Measurements from ENCODE around the gene NTF3. TPM values are rescaled to one million over a fixed set of nuclear protein-coding genes. Genes with fewer than 3 reads are reported as not detected.
"Not testable (repeated sequence)": the region's sequence is repeated elsewhere in the genome, so short reads cannot be mapped to it uniquely, and the experiment has no call there.

NTF3 gene
- total RNA-seq, 2 donors from 2014 or later, result not detected

DNA sequence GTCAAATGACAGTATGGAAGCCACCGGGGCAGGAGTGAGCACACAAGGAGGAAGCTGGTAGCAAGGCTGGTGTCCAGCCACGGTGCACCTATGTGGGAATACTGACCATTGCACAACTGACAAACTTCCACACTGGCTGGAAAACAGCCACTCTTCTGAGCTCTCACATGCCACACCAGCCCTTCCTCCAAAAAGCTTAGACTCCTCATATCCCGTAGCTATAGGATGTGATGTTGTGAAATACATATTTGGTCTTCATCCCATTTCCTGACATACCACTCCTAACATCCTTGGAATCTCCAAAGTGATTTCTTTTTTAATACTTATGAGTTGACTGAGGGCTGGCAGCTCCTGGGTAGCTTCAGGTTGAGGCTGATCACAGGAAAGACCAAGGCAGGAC lies 103.6 kb downstream of the NTF3 start:
- no peaks in the 10 kb centered on the region for H3K36me3 Mint-ChIP-seq (ENCODE audit: low read depth)
- ATAC-seq, result no peak
- peaks cover 10% of the 10 kb centered on the region for H3K27me3 Mint-ChIP-seq
- H3K9me3 ChIP-seq (ENCODE audit: control insufficient read depth, low read length, poor library complexity, severe bottlenecking), result no peaks in the 10 kb centered on the region
- no peak overlapping the region for H3K4me3 Mint-ChIP-seq
- no peak overlapping the region for H3K27ac Mint-ChIP-seq
- DNase-seq, result no peak
- no peaks in the 10 kb centered on the region for H3K4me1 Mint-ChIP-seq

DNA sequence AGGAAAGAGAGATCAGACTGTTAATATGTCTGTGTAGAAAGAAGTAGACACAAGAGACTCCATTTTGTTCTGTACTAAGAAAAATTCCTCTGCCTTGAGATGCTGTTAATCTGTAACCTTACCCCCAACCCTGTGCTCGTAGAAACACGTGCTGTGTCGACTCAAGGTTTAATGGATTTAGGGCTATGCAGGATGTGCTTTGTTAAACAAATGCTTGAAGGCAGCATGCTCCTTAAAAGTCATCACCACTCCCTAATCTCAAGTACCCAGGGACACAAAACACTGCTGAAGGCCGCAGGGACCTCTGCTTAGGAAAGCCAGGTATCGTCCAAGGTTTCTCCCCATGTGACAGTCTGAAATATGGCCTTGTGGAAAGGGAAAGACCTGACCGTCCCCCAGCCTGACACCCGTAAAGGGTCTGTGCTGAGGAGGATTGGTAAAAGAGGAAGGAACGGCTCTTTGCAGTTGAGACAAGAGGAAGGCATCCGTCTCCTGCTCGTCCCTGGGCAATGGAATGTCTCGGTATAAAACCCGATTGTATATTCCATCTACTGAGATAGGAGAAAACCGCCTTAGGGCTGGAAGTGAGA lies 105.2 kb downstream of the NTF3 start:
- H3K27ac Mint-ChIP-seq; H3K27me3 Mint-ChIP-seq; ATAC-seq; H3K9me3 ChIP-seq (ENCODE audit: control insufficient read depth, low read length, poor library complexity, severe bottlenecking); H3K4me3 Mint-ChIP-seq; DNase-seq; H3K4me1 Mint-ChIP-seq; H3K36me3 Mint-ChIP-seq (ENCODE audit: low read depth): not testable (repeated sequence)

DNA sequence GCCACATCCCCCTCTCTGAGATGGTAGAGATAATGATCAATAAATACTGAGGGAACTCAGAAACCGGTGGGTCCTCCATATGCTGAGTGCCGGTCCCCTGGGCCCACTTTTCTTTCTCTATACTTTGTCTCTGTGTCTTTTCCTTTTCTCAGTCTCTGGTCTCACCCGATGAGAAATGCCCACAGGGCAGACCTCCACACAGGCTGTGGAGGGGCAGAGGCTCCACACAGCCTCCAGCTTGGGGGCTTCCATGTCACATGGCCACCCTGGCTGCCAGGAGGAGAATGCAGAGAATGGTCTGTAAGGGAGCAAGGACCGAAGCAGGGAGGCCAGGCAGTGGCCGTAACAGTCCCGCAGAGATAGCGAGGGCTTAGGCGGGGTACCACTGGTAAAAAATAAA lies 105.9 kb downstream of the NTF3 start:
- no peaks in the 10 kb centered on the region for H3K36me3 Mint-ChIP-seq (ENCODE audit: low read depth)
- DNase-seq (no peak), ATAC-seq (no peak)
- peaks cover 4% of the 10 kb centered on the region for H3K27me3 Mint-ChIP-seq
- no peak overlapping the region for H3K27ac Mint-ChIP-seq
- no peaks in the 10 kb centered on the region for H3K4me1 Mint-ChIP-seq
- no peak overlapping the region for H3K4me3 Mint-ChIP-seq
- no peaks in the 10 kb centered on the region for H3K9me3 ChIP-seq (ENCODE audit: control insufficient read depth, low read length, poor library complexity, severe bottlenecking)

All from T-helper 17 cell (primary cell).